Fibroblast of skin of abdomen (primary cell): ENCODE results near the gene APOBEC3C. TPM values are rescaled to one million over a fixed set of nuclear protein-coding genes. Genes with fewer than 3 reads are reported as not detected.
"Not testable (repeated sequence)": the region's sequence is repeated elsewhere in the genome, so short reads cannot be mapped to it uniquely, and the experiment has no call there.

Experiments
- DNase-seq: peaks from one replicate; pipeline ENCODE4 v3.0.0-alpha.2; 2013
- polyA plus RNA-seq, 2 experiments: library from polyadenylated mRNA; unstranded; fragments of 120-200 nt; gene quantifications; one replicate each; pipeline ENCODE4 v1.2.1, GENCODE V29; 2013; ENCODE audit not compliant: insufficient read length in 2 of 2

Gene APOBEC3C
- polyA plus RNA-seq (2013, experiment 1 of 2; ENCODE audit: insufficient read length), result 49.5 TPM
- 47.7 TPM for polyA plus RNA-seq (2013, experiment 2 of 2; ENCODE audit: insufficient read length)

DNA sequence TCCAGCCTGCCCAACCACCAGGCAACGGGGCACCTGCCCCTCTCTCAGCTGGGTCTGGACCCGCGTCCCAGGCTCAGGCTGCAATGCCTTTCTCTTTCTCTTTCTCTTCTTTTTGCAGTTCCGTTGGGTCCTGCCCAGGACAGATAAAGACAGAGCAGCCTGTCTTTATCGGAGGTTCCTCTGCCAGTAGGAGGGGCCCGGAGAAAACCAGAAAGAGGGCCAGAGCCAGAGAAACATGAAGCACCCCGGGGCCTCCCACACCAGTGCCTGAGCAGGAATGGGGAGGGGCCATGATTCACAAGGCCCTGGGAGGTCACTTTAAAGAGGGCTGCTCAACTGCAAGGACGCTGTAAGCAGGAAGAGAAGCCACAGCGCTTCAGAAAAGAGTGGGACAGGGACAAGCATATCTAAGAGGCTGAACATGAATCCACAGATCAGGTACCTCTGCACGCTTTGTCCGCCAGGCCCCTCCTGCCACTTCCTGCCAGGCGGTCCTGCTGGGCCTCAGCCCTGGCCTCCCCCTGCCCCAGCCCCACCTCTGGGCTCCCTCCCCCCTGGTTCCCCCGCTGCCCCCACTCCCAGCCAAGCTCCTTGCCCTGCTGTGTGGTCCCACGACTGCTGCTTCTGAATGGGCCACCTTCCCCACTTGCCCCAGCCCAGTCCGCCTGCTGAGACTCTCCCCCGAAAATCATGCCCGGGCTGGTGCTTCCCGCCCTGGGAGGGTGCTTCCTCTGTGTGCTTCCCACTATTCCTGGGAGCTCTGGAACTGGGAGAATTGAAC is at the start of gene APOBEC3C:
Gene APOBEC3C (plus strand): TSS at position 316 of the 781 bp plus-strand sequence. CDS start 106 bp downstream, at position 422.
- DNase-seq, result peak; percentile 89

- DNase-seq, result no peak
Measured at GRCh38 chr22:38964306-38964705, 49.8 kb upstream of the APOBEC3C start.

DNA sequence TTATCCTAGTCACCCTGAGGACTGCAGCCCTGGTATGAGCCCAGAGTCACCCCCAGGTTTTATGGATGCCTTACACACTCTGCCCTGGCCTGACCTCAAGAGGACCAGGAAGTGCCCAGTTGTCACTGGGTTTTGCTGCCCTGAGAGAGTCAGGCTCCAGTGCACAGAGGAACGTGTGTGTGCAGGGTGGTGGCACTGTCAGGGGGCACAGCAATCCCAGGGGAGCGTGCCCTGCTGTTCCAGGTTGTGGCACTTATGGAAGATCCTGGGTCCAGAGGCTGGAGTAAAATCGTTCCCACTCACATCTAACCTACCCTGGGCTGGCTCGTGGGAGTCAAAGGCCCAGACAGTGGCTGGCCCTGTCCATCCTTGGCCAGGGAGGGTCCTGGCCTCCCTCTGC is 49.1 kb upstream of the APOBEC3C start:
- DNase-seq, result no peak

DNA sequence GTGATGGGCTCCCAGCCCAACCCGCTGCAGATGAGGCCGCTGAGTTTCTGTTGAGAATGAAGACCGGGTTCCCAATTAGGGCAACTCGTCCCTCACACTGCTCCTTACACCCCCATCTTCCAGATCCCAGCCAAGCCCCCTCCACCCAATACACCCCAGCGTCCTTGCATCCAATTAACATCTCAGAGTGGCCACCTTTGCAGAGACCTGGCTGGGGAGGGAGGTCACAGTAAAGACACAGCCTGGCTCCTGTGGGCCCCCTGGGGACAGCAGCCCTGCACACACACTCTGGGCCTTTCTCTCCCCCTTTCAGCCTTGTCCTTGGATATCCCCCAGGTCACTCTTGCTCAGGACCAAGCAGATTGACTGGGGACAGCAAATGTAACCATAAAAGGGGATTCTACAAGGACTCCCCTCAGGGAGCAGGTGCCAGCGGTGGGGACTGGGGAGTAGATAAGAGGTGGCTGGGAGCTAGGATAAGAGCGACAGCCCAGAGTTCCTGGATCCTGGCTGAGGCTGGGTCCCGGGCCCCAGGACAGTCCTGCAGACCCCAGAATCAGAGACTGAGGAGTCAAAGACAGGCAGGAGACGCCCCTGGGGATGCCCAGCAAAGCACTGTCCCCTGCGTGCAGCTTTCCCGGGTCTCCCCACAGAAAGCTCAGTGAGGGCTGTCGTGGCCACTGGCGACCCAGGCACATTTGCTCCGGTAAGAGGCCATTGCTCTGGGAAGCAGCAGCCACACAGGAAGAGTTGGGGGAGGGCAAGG is 48.3 kb upstream of the APOBEC3C start:
- no peak for DNase-seq

GRCh38 chr22:38966380-38966702 is 47.7 kb upstream of the APOBEC3C start:
- DNase-seq, result no peak

DNA sequence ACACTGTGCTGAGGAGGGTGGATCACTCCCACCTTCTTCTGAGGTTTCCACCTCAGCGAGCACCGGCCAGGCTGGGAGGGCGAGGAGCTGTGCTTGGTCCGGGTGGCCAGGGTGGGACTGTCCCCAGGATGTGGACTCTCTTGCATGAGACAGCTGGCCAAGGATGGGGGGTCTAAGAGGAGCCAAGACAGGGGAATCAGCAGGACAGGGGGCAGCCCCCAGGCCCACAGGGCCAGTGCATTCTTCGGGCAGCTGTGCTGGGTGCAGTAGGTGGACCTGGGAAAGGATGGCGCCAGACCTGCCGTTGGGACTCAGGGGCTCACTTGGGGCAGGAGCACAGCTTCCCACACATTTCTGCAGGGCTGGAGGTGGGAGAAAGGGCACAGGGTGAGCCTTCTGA is 47.1 kb upstream of the APOBEC3C start:
- no peak for DNase-seq

DNA sequence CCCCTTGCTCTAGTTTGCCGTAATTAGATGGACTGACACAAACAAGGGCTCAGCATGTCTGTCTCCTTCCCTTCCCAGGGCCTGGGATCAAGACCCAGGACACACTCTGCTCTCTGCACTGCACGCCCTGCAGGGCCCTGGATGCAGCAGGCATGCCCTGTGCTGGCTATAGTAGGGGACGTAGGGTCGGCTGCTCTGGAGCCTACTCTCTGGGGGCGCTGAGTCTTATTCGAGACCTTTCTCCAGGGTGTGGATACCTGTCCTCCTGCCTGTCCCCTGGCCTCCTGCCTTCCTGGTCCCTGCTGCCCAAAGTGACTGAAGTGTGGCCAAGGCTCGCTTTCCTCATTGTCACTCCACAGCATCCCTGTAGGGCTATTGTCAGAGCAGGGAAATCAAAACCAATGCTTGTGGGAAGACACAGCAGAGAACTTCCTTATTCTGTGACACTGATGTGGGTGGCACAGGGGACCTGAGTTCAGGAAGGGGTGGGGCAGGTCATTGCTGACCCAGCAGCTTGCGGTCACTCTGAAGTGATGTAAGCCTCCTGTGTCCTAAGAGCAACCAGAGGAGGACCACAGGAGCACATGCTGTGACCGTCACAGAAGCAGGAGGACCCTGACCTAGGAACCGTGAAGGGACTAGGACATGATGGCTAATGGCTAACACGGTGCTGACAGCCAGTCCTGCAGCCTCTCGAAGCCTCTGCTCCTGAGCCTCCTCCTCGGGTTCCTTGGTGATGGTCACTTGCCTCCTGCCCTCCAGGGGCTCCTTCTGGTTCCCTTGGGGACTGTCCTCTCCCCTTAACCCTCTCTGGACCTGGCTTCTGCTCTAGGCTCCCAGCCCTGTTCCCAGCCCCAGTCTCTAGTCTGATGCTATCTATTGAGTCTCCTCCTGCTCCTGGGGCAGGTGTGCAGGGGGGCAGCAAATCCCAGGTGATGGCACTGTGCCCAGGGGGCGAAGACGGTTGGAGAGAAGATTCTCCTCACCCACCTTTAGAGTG is 46.3 kb upstream of the APOBEC3C start:
- no peak for DNase-seq

- no peak for DNase-seq
Measured at GRCh38 chr22:38968801-38969200, 45.3 kb upstream of the APOBEC3C start.

- DNase-seq, result no peak
Measured at GRCh38 chr22:38970551-38970950, 43.5 kb upstream of the APOBEC3C start.

DNA sequence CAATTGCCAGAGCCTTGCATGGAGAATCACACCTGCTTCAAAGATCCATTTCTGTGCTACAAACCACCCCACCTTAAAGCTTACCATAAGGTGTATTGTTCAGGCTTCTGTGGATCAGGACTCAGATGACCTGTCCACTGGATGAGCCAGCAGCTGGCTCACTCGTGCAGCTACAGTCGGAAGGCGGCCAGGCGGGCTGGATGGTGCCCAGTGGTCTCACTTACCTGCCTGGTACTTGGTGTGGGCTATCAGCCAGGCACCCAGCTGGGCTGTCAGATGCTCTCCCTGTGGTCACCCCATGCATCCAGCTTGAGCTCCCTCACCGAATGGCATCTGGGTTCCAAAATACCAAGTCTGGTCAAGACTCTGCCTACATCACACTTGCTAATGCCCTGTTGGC is 42.9 kb upstream of the APOBEC3C start:
- DNase-seq, result no peak

DNA sequence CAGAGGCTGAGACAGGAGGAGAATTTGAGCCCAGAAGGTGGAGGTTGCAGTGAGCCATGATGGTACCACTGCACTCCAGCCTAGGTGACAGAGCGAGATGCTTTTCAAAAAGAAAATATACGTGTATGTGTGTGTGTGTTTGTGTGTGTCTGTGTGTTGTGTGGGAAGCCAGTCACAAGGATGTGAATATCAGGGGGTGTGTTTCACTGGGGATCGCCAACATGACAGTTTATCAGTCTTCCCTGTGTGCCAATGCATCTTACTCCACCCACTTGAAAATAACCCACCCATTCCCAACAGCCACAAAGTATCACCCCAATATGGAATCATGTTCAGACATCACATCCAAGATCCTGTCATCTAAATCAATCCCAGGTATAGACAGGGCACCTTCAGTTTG is 42.3 kb upstream of the APOBEC3C start:
- no peak for DNase-seq

DNA sequence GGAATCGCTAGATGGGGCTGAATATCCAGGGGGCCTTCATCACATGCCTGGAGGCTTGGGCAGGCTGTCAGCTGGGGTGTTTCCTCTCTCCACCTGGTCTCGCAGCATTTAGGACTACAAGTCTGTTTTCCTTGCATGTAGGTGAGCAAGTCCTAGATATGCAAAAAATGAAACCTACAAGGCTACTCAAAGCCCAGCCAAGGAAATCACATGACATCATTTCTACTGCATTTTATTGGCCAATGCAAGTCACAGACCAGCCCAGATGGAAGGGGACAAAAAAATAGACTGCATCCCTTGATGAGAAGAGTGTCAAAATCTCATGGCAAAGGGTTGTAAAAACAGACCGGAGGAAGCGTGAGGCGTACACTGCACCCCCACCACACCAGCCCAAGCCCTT is 41.5 kb upstream of the APOBEC3C start:
- no peak for DNase-seq

- peak; percentile 10 for DNase-seq
Measured at GRCh38 chr22:38973289-38974169, 40.5 kb upstream of the APOBEC3C start.

- DNase-seq, result no peak
Measured at GRCh38 chr22:38974170-38974825, 39.8 kb upstream of the APOBEC3C start.

GRCh38 chr22:38974826-38975175 is 39.3 kb upstream of the APOBEC3C start:
- DNase-seq, result no peak

DNA sequence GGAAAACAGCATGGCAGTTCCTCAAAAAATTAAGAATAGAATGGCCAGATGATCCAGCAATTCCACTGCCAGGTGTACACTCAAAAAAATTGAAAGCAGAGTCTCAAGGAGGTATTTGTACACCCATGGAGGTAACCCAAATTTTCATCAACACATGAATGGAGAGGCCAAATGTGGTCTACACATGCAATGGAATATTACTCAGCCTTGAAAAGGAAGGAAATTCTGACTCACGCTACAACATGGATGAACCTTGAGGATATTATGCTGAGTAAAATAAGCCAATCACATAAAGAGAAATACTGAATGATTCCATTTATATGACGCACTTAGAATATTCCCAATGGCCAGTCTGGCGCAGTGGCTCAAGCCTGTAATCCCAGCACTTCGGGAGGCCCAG is 36.8 kb upstream of the APOBEC3C start:
- not testable (repeated sequence) for DNase-seq

DNA sequence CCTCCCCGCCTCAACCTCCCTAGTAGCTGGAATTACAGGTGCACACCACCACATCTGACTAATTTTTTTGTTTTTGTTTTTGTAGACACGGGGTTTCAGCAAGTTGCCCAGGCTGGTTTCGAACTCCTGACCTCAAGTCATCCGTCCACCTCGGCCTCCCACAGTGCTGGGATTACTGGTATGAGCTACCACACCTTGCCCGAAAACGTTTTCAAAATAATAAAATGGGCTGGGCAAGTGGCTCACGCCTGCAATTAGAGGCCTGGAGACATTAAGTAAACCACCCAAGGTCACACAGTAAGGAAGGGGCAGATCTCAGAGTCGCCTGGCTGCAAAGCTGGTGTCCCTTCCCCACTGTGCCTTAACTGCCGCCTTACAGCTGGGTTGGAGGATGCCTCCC is 33.5 kb upstream of the APOBEC3C start:
- not testable (repeated sequence) for DNase-seq

DNA sequence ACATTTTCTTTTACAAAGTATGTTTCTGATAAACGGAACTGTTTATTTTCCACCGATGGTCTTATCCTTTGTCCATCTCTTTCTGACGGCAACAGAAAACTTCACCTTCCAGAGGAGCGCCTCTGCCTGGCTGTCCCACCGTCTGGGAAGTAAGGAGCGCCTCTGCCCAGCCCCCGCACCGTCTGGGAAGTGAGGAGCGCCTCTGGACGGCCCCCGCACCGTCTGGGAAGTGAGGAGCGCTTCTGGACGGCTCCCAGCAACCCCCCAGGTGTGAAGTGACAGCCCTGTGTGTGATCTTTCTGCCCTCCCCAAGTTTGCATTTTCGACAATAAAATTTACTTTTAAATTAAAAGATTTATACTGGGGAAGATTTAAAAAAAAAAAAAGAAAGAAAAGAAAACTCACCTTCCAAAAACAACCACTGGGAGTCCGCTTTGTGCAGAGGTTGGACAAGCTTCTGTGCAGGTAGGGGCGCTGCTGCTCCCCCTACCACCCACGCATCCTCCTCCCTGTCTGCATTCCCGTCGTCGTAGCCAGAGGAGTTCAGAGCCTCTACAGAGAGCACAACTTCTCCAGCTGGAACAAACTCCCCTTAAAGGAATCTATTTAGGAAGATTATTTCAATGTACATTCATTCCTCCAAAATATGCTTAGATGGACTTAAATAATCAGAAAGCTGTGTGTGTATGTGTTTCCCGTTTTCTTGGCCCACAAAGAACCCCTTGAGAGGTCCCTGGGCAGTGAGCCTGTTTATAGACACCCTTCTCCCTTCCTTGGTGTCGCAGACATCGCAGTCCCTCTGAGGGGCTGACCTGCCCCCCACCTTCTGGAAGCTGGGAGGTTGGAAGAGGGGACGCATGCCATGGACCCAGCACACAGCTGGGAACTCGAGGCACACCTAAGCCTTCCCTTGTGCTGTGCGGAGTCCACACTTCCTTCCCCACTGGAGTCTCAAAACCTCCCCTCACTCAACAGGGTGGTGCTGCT is 32.8 kb upstream of the APOBEC3C start:
- DNase-seq, result peak; percentile 31

GRCh38 chr22:38981992-38982927 is 31.8 kb upstream of the APOBEC3C start, which contains the start of gene APOBEC3B:
APOBEC3B (plus strand) TSS chr22:38982347; CDS start chr22:38982454, 107 bp downstream.
- peak; percentile 95 for DNase-seq
